Keratinocyte (primary cell): ENCODE measurements around the gene KRTAP11-1. TPM values are rescaled to one million over a fixed set of nuclear protein-coding genes. Genes with fewer than 3 reads are reported as not detected.

ENCODE experiments used
- DNase-seq: peaks from one replicate; pipeline ENCODE4 v3.0.0-alpha.2; 2011; ENCODE audit warnings: low read depth, missing footprints, low spot score
- FAIRE-seq: peaks from 2 replicates; lab custom pipeline; 2011; peaks lifted over from hg19 to GRCh38; lab: Jason Lieb, UNC
- H2AFZ ChIP-seq: 2 replicates; pipeline ENCODE4 v1.6.0; 2012; ENCODE audit warnings: low read length, control low read depth, inconsistent platforms; ENCODE audit not compliant: control insufficient read depth
- H3K27ac ChIP-seq: 2 replicates; pipeline ENCODE4 v1.5.1; 2011; ENCODE audit warnings: low read length; ENCODE audit not compliant: control insufficient read depth, insufficient read depth
- H3K27me3 ChIP-seq: 3 replicates; pipeline ENCODE4 v1.6.0; 2011; ENCODE audit warnings: low read length; ENCODE audit not compliant: control insufficient read depth, insufficient read depth; ENCODE audit errors: extremely low read depth
- H3K36me3 ChIP-seq, 2 experiments: 2 replicates in 1 of 2; 3 replicates in 1 of 2; pipeline ENCODE4 v1.5.1; 2011; ENCODE audit warnings: low read length in 2 of 2, mild to moderate bottlenecking in 1 of 2; ENCODE audit not compliant: control insufficient read depth in 2 of 2, insufficient read depth in 2 of 2; ENCODE audit errors: extremely low read depth in 1 of 2
- H3K4me1 ChIP-seq: 3 replicates; pipeline ENCODE4 v1.5.1; 2011; ENCODE audit warnings: low read length; ENCODE audit not compliant: control insufficient read depth, insufficient read depth; ENCODE audit errors: extremely low read depth
- H3K4me2 ChIP-seq: 3 replicates; pipeline ENCODE4 v1.6.0; 2011; ENCODE audit warnings: low read depth, low read length; ENCODE audit not compliant: control insufficient read depth, insufficient read depth; ENCODE audit errors: extremely low read depth
- H3K4me3 ChIP-seq, 3 experiments: fragments of 200-600 bp in 1 of 3; sonication (generic) in 1 of 3; 2 replicates in 2 of 3; 3 replicates in 1 of 3; pipeline ENCODE4 v1.5.1; 2011 to 2016; ENCODE audit warnings: low read length in 3 of 3, mild to moderate bottlenecking in 3 of 3, control low read depth in 2 of 3, inconsistent platforms in 1 of 3, low read depth in 1 of 3, mixed read lengths in 1 of 3, mixed run types in 1 of 3, moderate library complexity in 1 of 3; ENCODE audit not compliant: control insufficient read depth in 2 of 3, insufficient read depth in 2 of 3; ENCODE audit errors: extremely low read depth in 1 of 3
- H3K79me2 ChIP-seq: 2 replicates; pipeline ENCODE4 v1.6.0; 2012; ENCODE audit warnings: low read length; ENCODE audit not compliant: control insufficient read depth, insufficient read depth
- H3K9ac ChIP-seq: 3 replicates; pipeline ENCODE4 v1.6.0; 2011; ENCODE audit warnings: low read length; ENCODE audit not compliant: control insufficient read depth, insufficient read depth; ENCODE audit errors: extremely low read depth
- H3K9me1 ChIP-seq: 3 replicates; pipeline ENCODE4 v1.6.0; 2011; ENCODE audit warnings: low read length; ENCODE audit not compliant: control insufficient read depth, insufficient read depth; ENCODE audit errors: extremely low read depth
- H3K9me3 ChIP-seq: 2 replicates; pipeline ENCODE4 v1.5.1; 2012; ENCODE audit warnings: low read depth, low read length; ENCODE audit not compliant: control insufficient read depth
- H4K20me1 ChIP-seq: 3 replicates; pipeline ENCODE4 v1.6.0; 2011; ENCODE audit warnings: low read length; ENCODE audit not compliant: control insufficient read depth, insufficient read depth; ENCODE audit errors: extremely low read depth
- CTCF ChIP-seq, 3 experiments: IDR thresholded peaks in 1 of 3; conservative IDR thresholded peaks in 1 of 3; optimal IDR thresholded peaks in 1 of 3; 2 replicates in 2 of 3; 3 replicates in 1 of 3; pipeline versions ENCODE3 to v1.5.1; 2011; ENCODE audit warnings: low read length in 3 of 3, mild to moderate bottlenecking in 3 of 3, moderate library complexity in 2 of 3, control low read depth in 1 of 3, inconsistent platforms in 1 of 3; ENCODE audit not compliant: insufficient read depth in 2 of 3; ENCODE audit errors: extremely low read depth in 1 of 3
- EZH2 ChIP-seq: IDR thresholded peaks from one replicate; pipeline ENCODE4 v1.6.1; 2012; ENCODE audit warnings: inconsistent platforms, mild to moderate bottlenecking, low read length, moderate library complexity
- dilution Hi-C: fragments of 300-500 bp; cut with MboI; formaldehyde crosslinking; loops from one replicate; pipeline ENCODE4 v1.7.0; 2020; ENCODE audit warnings: low sequenced_read_pairs; ENCODE audit not compliant: extremely low pct_ligation_motif_present
- polyA plus RNA-seq, 5 experiments: library from polyadenylated mRNA; depleted of rRNA in 3 of 5; stranded (reverse) in 3 of 5; stranded (forward) in 1 of 5; unstranded in 1 of 5; fragments of >200 nt; gene quantifications; 1 replicate in 1 of 5; 2 replicates in 3 of 5; 3 replicates in 1 of 5; pipeline versions ENCODE4 v1.2.1 to v1.2.3, GENCODE V29; 2011 to 2012; ENCODE audit warnings: missing spikeins in 2 of 5, low read depth in 1 of 5, low replicate concordance in 1 of 5

Gene KRTAP11-1
- polyA plus RNA-seq, 1 donor (not counting 4 experiments of a cell fraction or from before 2014, with no cell fraction given), result not detected

GRCh38 chr21:30831194-30831765, 50.1 kb downstream of the KRTAP11-1 start:
- no peak overlapping the region for H3K9ac ChIP-seq
- no peak overlapping the region for H3K4me2 ChIP-seq
- FAIRE-seq (no peak), DNase-seq (no peak)
- H3K9me3 ChIP-seq, result no peaks in the 10 kb centered on the region
- TF ChIP-seq EZH2 (no peak), CTCF (optimal IDR thresholded peaks at IDR 0.05 in 1 of 3, IDR thresholded peaks at IDR 0.05 in 1 of 3, conservative IDR thresholded peaks at IDR 0.05 in 1 of 3; ENCODE audit: extremely low read depth in 1 of 3, insufficient read depth in 2 of 3, low read length in 3 of 3) (peak; percentile 43 to 71 (median 57))
- no peak overlapping the region for H2AFZ ChIP-seq
- no peaks in the 10 kb centered on the region for H3K27me3 ChIP-seq
- H3K79me2 ChIP-seq, result no peaks in the 10 kb centered on the region
- dilution Hi-C loops, result no loop called here
- no peaks in the 10 kb centered on the region for H3K9me1 ChIP-seq
- H3K36me3 ChIP-seq, result no peaks in the 10 kb centered on the region
- H3K27ac ChIP-seq, result no peak overlapping the region
- H3K4me3 ChIP-seq, result no peak overlapping the region
- H3K4me1 ChIP-seq, result no peaks in the 10 kb centered on the region
- no peaks in the 10 kb centered on the region for H4K20me1 ChIP-seq

Other genes starting within 250 kb of the KRTAP11-1 start
- not detected in 3 replicates for gene KRTAP20-2, start 246.4 kb downstream of the KRTAP11-1 start, polyA plus RNA-seq
- not detected in 3 replicates for gene KRTAP20-3, start 238.7 kb downstream of the KRTAP11-1 start, polyA plus RNA-seq
- not detected in 3 replicates for gene KRTAP21-3, start 162.8 kb downstream of the KRTAP11-1 start, polyA plus RNA-seq
- gene KRTAP21-2, start 134.3 kb downstream of the KRTAP11-1 start, polyA plus RNA-seq, result not detected in 3 replicates
- not detected in 3 replicates for gene KRTAP21-1, start 126.2 kb downstream of the KRTAP11-1 start, polyA plus RNA-seq
- gene KRTAP8-1, start 68.3 kb downstream of the KRTAP11-1 start, polyA plus RNA-seq, result not detected in 3 replicates
- not detected in 3 replicates for gene KRTAP7-1, start 51.8 kb downstream of the KRTAP11-1 start, polyA plus RNA-seq
- not detected in 3 replicates for gene KRTAP19-8, start 156.9 kb upstream of the KRTAP11-1 start, polyA plus RNA-seq